WTC11 (cell line): ENCODE data around the gene NALCN. TPM values are rescaled to one million over a fixed set of nuclear protein-coding genes. Genes with fewer than 3 reads are reported as not detected.

ENCODE experiments used
- ATAC-seq: fragments of 200-7000 bp; cut with Tn5 transposase; 2 replicates; pipeline ENCODE4 v1.10.0; 2021; ENCODE audit warnings: mild to moderate bottlenecking, moderate library complexity
- CTCF ChIA-PET: fragments of 300-600 bp; sonication (Branson Sonifier 250); formaldehyde crosslinking; loops from one replicate; lab custom pipeline; 2021; ENCODE audit warnings: antibody characterized with exemption; lab: Charles Lee
- POLR2A ChIA-PET: fragments of 350-600 bp; sonication (Branson Sonifier 250); formaldehyde crosslinking; loops from one replicate; lab custom pipeline; 2021; ENCODE audit warnings: antibody characterized with exemption; lab: Charles Lee
- DNase-seq: peaks from one replicate; pipeline ENCODE4 v3.0.0; 2021; ENCODE audit warnings: low spot score
- H3K27ac Mint-ChIP-seq: 2 replicates; pipeline ENCODE4 v1.8.0; 2021; ENCODE audit warnings: mixed read lengths
- H3K27me3 Mint-ChIP-seq: 2 replicates; pipeline ENCODE4 v1.8.0; 2021; ENCODE audit warnings: low read depth, mild to moderate bottlenecking, moderate library complexity, mixed read lengths
- H3K36me3 Mint-ChIP-seq: 2 replicates; pipeline ENCODE4 v1.8.0; 2021; ENCODE audit warnings: mixed read lengths
- H3K4me1 Mint-ChIP-seq: 2 replicates; pipeline ENCODE4 v1.8.0; 2022; ENCODE audit warnings: mixed read lengths
- H3K4me3 Mint-ChIP-seq: 2 replicates; pipeline ENCODE4 v1.8.0; 2021; ENCODE audit warnings: mild to moderate bottlenecking, moderate library complexity, mixed read lengths
- H3K9me3 Mint-ChIP-seq: 2 replicates; pipeline ENCODE4 v1.8.0; 2021; ENCODE audit warnings: mixed read lengths
- AFF4 ChIP-seq: sonication (generic); formaldehyde crosslinking; IDR thresholded peaks from 2 replicates; pipeline ENCODE4 v1.8.1; 2023; ENCODE audit warnings: mild to moderate bottlenecking, missing genetic modification reagents, borderline replicate concordance
- ATF2 ChIP-seq: sonication (generic); formaldehyde crosslinking; IDR thresholded peaks from 2 replicates; pipeline ENCODE4 v1.8.1; 2022; ENCODE audit warnings: low read depth, missing genetic modification reagents, borderline replicate concordance
- E2F1 ChIP-seq: sonication (generic); formaldehyde crosslinking; IDR thresholded peaks from 2 replicates; pipeline ENCODE4 v1.8.0; 2022; ENCODE audit warnings: mild to moderate bottlenecking, missing genetic modification reagents
- FOXP4 ChIP-seq: sonication (generic); formaldehyde crosslinking; IDR thresholded peaks from 2 replicates; pipeline ENCODE4 v1.8.0; 2022; ENCODE audit warnings: mild to moderate bottlenecking, missing genetic modification reagents
- GRHL2 ChIP-seq: fragments of 250-450 bp; sonication (Bioruptor Pico); IDR thresholded peaks from 2 replicates; pipeline ENCODE4 v1.8.0; 2022; ENCODE audit warnings: mild to moderate bottlenecking, moderate library complexity; ENCODE audit not compliant: insufficient replicate concordance, severe bottlenecking
- JAZF1 ChIP-seq: fragments of 250-450 bp; sonication (Bioruptor Pico); IDR thresholded peaks from 2 replicates; pipeline ENCODE4 v1.9.0; 2021; ENCODE audit warnings: moderate library complexity, mild to moderate bottlenecking, inconsistent platforms
- NFATC4 ChIP-seq: fragments of 250-450 bp; sonication (Bioruptor Pico); IDR thresholded peaks from 2 replicates; pipeline ENCODE4 v1.9.0; 2021; ENCODE audit warnings: mild to moderate bottlenecking
- PRDM15 ChIP-seq: sonication (generic); formaldehyde crosslinking; IDR thresholded peaks from 2 replicates; pipeline ENCODE4 v1.8.0; 2022; ENCODE audit warnings: missing genetic modification reagents
- SMAD3 ChIP-seq: sonication (generic); formaldehyde crosslinking; IDR thresholded peaks from 2 replicates; pipeline ENCODE4 v1.8.0; 2022; ENCODE audit warnings: missing genetic modification reagents, mild to moderate bottlenecking, borderline replicate concordance
- SP1 ChIP-seq: sonication (generic); formaldehyde crosslinking; conservative IDR thresholded peaks from 2 replicates; pipeline ENCODE4 v1.8.1; 2022; ENCODE audit warnings: missing genetic modification reagents
- ZBTB21 ChIP-seq: sonication (generic); formaldehyde crosslinking; IDR thresholded peaks from 2 replicates; pipeline ENCODE4 v1.8.1; 2023; ENCODE audit warnings: mild to moderate bottlenecking, missing genetic modification reagents, borderline replicate concordance
- ZNF121 ChIP-seq: sonication (generic); formaldehyde crosslinking; IDR thresholded peaks from 2 replicates; pipeline ENCODE4 v1.8.0; 2023; ENCODE audit warnings: missing genetic modification reagents
- ZNF232 ChIP-seq: sonication (generic); formaldehyde crosslinking; IDR thresholded peaks from 2 replicates; pipeline ENCODE4 v1.8.0; 2022; ENCODE audit warnings: mild to moderate bottlenecking, missing genetic modification reagents
- total RNA-seq: library from RNA; stranded (reverse); gene quantifications from 3 replicates; pipeline ENCODE4 v1.2.3, GENCODE V29; 2021
- TF ChIP-seq, protein P1 (sequence below): sonication (generic); formaldehyde crosslinking; conservative IDR thresholded peaks from 2 replicates; pipeline ENCODE4 v1.8.1; 2022; ENCODE audit warnings: mild to moderate bottlenecking, missing genetic modification reagents

Gene NALCN
- total RNA-seq, 1 experiment from 2014 or later, result 0.33 TPM

- Mint-ChIP-seq H3K4me1 (peaks cover 34% of the 10 kb centered on the region), H3K27me3 (no peaks in the 10 kb centered on the region), H3K36me3 (0 out of 2 replicates have a peak, but pooled peaks cover 3% of the 10 kb centered on the region), H3K27ac (no peak overlapping the region), H3K4me3 (no peak overlapping the region), H3K9me3 (peaks cover 7% of the 10 kb centered on the region)
- ChIA-PET CTCF (interaction anchor here (0.7 kb wide), 1 partner anchor 114 kb away, joined by 3 read pairs; no protein-coding TSS in a partner anchor), POLR2A (no interaction called here)
- TF ChIP-seq FOXP4 (no peak), SP1 (CRISPR knock-in tag) (no peak), JAZF1 (CRISPR knock-in tag) (no peak), PRDM15 (CRISPR knock-in tag) (no peak), ATF2 (CRISPR knock-in tag) (no peak), GRHL2 (CRISPR knock-in tag) (no peak), AFF4 (CRISPR knock-in tag) (no peak), ZBTB21 (CRISPR knock-in tag) (no peak), ZNF232 (CRISPR knock-in tag) (no peak), NFATC4 (no peak), E2F1 (CRISPR knock-in tag) (no peak), SMAD3 (CRISPR knock-in tag) (no peak), ZNF121 (CRISPR knock-in tag) (no peak)
- TF ChIP-seq, protein P1, sequence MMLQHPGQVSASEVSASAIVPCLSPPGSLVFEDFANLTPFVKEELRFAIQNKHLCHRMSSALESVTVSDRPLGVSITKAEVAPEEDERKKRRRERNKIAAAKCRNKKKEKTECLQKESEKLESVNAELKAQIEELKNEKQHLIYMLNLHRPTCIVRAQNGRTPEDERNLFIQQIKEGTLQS, result no peak
- no peak for ATAC-seq
- no peak for DNase-seq
Measured at GRCh38 chr13:101140936-101141335, 275.4 kb downstream of the NALCN start.
